ENCODE measurements around the gene GRM8. TPM values are rescaled to one million over a fixed set of nuclear protein-coding genes. Genes with fewer than 3 reads are reported as not detected.

GRM8 gene
- not detected in 2 replicates for total RNA-seq

DNA sequence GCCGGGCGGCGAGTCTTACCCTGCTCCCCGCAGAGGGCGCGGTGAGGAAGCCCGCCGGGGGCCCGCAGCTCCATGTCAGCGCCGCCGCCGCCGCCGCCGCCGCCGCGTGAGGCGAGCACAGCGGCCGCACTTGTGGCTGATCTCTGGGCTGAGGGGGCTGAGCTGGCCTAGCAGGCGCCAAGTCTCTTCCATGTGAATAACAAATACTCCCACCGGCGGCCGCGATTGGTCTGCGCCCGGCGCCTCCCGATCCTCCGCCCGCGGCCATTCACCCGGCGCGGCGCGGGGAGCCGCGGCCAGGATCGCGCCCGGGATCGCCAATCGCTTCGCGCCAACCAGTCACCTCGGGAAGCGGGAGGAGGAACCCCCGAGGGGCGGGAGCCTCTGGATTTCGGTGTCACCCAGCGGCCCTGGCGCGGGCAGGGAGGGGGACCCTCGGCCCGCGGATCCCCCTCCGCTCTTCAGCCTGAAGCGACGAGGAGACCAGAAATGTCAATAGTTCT lies at the start of gene GRM8:
Gene GRM8, minus strand, starts transcription at position 164 of the 503 bp plus-strand sequence.

Other genes with a start within 250 kb of the GRM8 start
- gene ZNF800, start 139.8 kb upstream of the GRM8 start, total RNA-seq, result 6.3 and 15.0 TPM in 2 replicates

Measured in bladder microvascular endothelial cell (primary cell).